Stimulated activated CD4-positive, alpha-beta T cell treated with anti-CD3 and anti-CD28 coated beads, Interleukin-12 subunit alpha, Interleukin-12 subunit beta, amount 100 ng/mL, for 24 hours (primary cell): ENCODE results near the gene STK26.
"Not testable (repeated sequence)": the region's sequence is repeated elsewhere in the genome, so short reads cannot be mapped to it uniquely, and the experiment has no call there.

Source experiments
- DNase-seq, 2 experiments: peaks; one replicate each; pipeline ENCODE4 v3.0.0-alpha.2; 2020; ENCODE audit warnings: low read depth in 2 of 2

The STK26 gene

GRCh38 chrX:132022967-132023895 is at the start of gene STK26:
STK26 (plus strand) TSS chrX:132023302; CDS start chrX:132023618, 316 bp downstream.
- peak; percentile 53 to 65 for DNase-seq

GRCh38 chrX:131975851-131976250 is 47.3 kb upstream of the STK26 start:
- DNase-seq: no peak

- no peak for DNase-seq
These were observed 45.5 kb upstream of the STK26 start for GRCh38 chrX:131977619-131978018.

GRCh38 chrX:131979116-131979515 is 44.0 kb upstream of the STK26 start:
- DNase-seq: no peak

DNA sequence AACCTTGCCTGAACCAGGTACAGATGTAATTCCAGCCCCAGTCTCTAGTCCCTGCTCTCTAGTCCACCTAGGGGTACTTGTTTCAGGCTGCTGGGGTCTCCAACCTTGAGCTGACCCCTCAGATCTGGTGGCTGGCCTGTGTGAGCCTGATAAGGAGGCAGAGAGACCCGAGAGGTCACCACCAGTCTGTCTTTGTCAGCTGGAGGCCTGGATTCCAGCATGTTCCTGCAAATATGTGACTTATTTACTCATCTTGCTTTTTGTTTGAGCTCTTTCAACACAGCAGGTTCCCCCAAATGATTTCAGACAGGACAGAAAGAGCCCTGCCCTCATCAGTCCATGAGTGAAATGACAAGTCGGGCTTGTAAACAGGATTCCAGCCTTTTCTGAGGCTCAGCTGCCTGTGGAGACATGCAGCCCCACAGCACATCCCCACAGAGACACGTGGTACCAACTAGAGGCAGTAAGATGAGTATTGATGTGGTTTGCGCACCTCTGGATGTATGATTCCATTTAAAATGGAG is 37.5 kb upstream of the STK26 start:
- DNase-seq: no peak

DNA sequence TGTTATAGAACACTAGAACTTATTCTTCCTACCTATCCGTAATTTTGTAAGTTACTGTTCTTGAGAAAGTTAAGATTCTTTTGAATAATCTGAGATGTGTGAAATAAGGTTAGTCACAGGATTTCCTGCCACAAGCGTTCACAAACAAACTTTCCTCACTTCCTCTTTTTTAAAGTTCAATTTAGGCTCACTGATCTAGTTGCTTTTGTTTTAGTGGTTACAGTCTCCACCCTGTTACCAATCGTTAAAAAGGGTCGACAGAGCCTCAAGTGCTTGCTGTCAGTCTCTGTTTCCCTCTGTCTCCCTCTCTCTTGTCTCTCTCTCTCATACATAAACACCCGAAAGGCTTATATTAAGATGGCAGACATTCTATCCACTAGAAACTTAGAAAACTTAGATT is 35.9 kb upstream of the STK26 start:
- no peak for DNase-seq

DNA sequence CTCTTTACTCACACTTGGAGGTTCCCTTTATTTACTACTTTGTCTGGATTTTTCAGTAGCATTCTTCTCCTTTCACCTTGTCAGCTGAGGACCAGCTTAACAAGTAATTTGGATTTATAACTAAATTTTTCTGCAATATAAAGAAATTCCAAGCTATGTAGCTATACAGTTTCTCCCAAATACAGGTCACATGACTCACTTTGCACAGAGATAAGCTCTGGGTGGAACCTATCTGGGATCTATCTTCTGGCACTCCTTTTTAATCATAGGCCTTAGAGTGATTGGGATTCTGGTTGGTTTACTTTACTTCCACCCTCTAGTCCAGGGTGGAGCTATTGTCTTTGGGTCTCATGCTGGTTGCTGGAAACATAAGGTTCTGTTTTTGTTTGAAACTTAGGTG is 34.9 kb upstream of the STK26 start:
- DNase-seq: no peak

GRCh38 chrX:132001127-132001526 is 22.0 kb upstream of the STK26 start:
- DNase-seq: no peak

DNA sequence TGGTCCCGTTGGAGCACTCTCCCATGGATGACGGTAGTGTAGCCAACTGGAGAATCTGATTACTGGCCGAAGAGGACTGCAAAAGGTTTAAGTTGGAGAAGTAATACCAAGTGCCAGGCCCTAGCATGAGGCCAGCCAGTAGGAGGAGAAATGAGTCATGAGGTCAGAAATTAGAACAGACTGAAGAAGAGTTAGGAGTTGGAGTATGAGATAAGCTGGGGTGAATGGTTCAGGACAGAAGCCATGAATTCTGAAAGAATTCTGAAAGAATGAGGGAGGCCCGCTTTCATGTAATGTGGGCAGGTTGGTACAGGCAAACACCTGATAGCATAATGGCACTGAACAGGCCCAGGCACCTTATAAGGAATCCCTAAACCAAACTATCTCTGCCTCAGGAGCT is 18.4 kb upstream of the STK26 start:
- no peak for DNase-seq

DNA sequence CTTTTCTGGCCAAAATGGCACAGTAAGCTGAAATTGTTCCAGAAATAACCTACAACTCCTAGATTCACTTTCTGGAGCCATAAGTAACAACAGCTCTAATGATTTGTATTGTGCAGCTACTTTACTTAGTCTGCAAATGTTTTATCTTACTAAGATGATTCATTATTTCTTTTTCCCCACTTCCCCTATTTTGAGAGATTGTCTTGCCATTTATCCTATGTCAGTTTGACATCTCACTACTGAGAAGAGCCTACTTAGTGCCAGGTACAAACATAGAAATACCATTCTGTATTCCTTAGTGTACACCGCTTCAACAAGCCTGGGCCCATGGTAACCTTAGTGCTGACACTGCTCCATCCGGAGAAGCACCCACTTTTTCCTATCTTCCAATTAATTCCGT is 13.8 kb upstream of the STK26 start:
- DNase-seq: no peak

- not testable (repeated sequence) for DNase-seq
These were observed 12.9 kb upstream of the STK26 start for GRCh38 chrX:132010213-132010612.

GRCh38 chrX:132015875-132016274 is 7.2 kb upstream of the STK26 start:
- no peak for DNase-seq

DNA sequence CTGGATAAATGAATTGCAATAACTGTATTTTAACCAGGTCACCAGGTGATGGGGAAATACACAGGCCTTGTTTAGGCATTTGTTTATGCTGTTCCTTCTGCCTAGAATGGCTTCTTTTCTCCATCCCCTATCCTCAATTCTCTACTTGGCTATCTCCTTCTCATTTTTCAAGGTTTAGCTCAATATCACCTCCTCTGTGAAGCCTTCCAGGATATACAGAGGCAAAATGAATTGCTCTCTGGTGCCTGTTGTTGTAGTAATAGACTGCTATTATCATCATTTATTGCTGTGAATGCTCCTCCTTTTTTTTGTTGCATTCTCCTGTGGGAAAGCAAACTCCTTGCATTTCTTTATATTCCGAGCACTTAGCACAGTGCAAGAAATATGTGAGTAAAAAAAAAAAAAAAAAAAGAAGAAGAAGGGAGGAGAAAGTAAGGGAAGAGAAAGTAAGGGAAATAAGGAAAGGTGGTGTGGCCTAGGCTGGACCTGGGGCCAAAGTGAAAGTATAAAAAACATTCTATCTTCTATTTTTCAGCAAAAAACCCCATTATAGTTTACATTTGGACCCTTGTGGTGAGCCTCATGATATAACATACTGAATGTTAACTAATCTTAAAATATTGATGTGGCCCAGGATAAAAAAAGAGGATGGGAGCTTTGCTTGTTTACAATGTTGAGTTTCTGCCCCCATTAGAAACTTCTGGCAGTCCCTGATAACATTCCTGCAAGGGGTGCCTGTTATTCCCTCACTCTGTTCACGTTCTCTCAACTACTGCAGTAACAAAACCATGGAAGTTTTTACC is 6.3 kb upstream of the STK26 start:
- no peak for DNase-seq

- DNase-seq: no peak
These were observed 5.5 kb upstream of the STK26 start for GRCh38 chrX:132017431-132018185.

DNA sequence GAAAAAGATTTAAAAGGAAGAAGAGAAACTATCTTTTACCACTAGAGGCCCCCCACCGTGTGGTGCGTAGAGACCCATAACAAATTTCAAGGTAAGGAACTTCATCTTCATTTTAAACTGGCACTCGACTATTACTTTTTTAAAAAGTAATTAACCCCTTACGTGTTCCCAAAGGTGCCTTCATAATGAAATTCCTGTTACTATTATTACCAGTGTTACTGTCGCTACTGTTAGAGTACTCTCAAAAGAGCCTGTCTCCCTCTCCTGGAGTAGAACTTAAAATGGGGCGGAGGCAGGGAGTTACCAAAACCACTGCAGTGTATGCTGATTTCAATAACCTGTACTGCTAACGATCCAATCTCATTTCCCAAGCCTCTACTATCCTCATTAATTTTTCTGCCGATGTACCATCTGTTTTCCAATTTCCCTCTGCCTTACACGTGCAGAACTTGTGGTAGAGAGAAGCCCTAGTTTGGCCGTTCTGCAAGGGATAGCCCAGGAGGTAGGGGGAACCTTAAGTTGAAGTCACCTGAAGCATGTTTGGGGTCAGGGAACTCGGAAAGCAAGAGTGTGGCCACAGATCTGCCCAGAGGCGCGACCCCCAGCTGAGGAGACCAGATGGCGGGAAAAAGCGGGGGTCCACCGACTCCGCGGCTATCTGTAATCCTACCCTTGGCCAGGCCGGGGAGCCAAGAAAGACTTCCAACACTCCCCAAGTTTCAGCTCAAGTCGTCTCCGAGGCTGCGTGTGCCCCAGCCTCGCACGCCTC is 720 bp upstream of the STK26 start:
- no peak for DNase-seq

DNA sequence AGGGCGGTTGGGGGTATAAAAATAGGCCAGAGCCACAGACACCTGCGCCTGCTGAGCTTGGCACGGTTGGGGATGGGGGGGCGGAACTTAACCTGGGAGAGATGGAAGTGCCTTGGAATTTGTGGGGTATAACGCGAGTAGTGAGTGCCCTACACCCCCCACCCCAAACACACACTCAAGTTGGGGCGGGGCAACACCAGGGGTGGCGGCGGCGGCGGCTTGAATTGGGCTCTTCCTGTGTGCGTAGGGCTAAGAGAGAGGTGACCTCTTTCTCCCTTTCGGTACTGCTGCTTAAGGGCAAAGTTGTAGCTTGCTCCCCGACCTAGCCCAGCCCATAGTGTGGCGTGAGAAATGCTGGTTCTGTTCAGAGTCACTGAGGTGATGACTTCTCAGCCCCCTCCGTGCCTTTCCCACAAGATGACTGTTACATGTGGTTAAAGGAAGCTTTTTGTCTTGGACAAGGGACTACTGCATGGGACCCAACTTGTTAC is 839 bp downstream of the STK26 start:
- peak; percentile 10 to 43 for DNase-seq

- no peak for DNase-seq
These were observed 1.9 kb downstream of the STK26 start for GRCh38 chrX:132025041-132025440.

DNA sequence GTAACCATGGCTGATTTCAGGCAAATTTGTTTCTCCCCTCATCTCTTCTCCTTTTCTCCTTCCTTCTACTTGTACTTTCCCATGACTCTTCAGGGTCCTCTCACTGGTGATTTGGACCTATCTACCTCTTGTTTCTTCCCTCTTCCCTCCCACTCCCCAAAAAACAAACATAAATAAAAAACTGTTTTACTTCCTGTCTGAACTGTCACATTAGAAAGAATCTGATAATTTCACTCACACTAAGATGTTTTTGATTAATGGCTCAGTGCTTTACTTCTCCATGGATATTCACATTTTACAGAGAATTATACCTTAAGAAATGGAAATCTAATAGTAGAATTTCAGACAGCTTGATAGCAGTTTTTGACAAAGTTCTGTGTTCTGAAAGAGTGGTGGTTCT is 7.2 kb downstream of the STK26 start:
- DNase-seq: no peak

DNA sequence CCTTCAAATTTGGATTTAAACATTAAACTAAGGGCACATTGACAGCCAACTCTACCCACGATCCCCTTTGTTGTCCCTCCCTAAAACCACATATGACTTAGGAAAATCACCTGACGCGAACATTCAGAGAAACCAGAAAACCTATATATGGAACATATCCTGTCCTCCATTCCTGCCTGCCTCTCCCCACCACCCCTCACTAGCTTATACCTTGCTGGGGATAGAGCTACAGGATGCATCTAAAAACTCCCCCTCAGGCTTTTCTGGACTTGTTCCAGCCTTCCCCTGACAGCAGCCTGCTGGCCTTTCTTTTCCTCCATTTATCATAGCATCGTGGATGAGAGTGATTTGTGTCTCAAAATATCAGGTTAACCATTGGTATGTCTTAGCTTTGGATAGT is 8.8 kb downstream of the STK26 start:
- DNase-seq: no peak

- DNase-seq: no peak
These were observed 10.1 kb downstream of the STK26 start for GRCh38 chrX:132033166-132033565.

DNA sequence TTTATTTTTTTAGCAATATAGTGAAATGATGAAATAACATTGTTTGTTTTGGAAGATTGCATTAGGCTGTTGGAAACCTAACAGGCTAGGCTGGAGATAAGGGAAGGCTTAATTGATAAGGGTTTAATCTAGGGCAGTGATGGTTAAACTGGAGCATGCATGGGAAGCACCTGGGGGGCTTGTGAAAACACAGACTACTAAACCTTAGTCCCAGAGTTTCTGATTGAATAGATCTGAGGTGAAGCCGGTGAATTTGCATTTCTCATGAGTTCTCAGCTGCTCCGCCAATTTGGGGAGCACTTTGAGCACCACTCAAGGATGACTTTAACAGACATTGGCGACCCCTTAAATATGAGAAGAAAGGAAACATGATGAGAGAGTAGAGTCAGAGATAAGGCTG is 11.5 kb downstream of the STK26 start:
- no peak for DNase-seq
